ENCODE measurements around the gene DISC1. TPM values are rescaled to one million over a fixed set of nuclear protein-coding genes. Genes with fewer than 3 reads are reported as not detected.
A peak's percentile ranks its signal among the peaks of the same experiment; 100 is the strongest.
"Not testable (repeated sequence)": the region's sequence is repeated elsewhere in the genome, so short reads cannot be mapped to it uniquely, and the experiment has no call there.

DISC1 gene
- total RNA-seq, 1 donor from 2014 or later: 13.6 TPM

DNA sequence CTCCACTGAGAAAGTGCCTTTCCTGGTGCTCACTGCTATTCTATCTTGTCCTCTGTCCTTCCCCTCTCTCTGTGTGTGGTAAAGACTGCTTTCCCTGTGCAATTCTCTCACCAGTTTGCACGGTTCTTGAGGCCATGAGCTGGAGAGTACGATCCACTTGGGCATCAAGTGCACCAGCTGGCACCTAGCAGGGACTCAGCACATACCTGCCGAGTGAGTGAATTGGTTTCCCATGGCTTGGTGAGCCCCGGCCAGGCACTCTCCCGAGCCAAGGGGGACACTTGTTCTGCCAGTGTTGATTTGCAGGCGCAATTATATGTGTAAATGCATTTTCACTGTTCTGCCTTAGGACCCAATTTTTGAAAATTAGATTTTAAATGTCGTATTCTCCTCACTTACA, 313.5 kb downstream of the DISC1 start:
- DNase-seq: no peak
- Histone ChIP-seq H3K9me3 (no peaks in the 10 kb centered on the region), H3K27me3 (ENCODE audit: low read depth) (no peaks in the 10 kb centered on the region), H3K4me3 (no peak overlapping the region), H3K36me3 (no peaks in the 10 kb centered on the region), H3K4me1 (peaks cover 6% of the 10 kb centered on the region), H3K27ac (no peak overlapping the region)
- intact Hi-C loops (cut with DNase I): no loop called here
- TF ChIP-seq, protein P1, sequence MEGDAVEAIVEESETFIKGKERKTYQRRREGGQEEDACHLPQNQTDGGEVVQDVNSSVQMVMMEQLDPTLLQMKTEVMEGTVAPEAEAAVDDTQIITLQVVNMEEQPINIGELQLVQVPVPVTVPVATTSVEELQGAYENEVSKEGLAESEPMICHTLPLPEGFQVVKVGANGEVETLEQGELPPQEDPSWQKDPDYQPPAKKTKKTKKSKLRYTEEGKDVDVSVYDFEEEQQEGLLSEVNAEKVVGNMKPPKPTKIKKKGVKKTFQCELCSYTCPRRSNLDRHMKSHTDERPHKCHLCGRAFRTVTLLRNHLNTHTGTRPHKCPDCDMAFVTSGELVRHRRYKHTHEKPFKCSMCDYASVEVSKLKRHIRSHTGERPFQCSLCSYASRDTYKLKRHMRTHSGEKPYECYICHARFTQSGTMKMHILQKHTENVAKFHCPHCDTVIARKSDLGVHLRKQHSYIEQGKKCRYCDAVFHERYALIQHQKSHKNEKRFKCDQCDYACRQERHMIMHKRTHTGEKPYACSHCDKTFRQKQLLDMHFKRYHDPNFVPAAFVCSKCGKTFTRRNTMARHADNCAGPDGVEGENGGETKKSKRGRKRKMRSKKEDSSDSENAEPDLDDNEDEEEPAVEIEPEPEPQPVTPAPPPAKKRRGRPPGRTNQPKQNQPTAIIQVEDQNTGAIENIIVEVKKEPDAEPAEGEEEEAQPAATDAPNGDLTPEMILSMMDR (IDR thresholded peaks at IDR 0.05): no peak
- ATAC-seq: no peak

DNA sequence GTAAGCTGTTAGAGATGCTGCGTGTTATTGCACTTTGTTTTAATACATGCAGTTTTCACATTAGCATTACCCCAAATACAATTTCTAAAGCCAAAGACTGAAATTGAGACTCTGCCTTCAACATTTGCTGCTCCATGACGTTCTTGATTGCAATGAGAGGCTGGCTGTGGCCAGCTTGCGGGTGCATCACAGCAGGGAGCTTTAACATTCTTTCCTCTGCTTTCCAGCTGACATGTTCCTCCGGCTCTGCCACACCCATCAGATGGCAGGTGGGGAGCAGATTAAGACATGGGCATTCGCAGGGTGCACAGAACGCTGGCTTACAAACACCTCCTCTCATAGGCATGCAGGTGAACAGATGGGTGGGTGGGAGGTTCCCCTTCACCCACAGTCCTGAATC, 314.1 kb downstream of the DISC1 start:
- no peak for DNase-seq
- no peaks in the 10 kb centered on the region for H3K9me3 ChIP-seq
- H3K36me3 ChIP-seq: no peaks in the 10 kb centered on the region
- H3K27me3 ChIP-seq (ENCODE audit: low read depth): no peaks in the 10 kb centered on the region
- no peak overlapping the region for H3K4me3 ChIP-seq
- intact Hi-C loops (cut with DNase I): no loop called here
- no peak overlapping the region for H3K27ac ChIP-seq
- no peak for ATAC-seq
- TF ChIP-seq, protein P1 (IDR thresholded peaks at IDR 0.05): no peak
- H3K4me1 ChIP-seq: peaks cover 6% of the 10 kb centered on the region

DNA sequence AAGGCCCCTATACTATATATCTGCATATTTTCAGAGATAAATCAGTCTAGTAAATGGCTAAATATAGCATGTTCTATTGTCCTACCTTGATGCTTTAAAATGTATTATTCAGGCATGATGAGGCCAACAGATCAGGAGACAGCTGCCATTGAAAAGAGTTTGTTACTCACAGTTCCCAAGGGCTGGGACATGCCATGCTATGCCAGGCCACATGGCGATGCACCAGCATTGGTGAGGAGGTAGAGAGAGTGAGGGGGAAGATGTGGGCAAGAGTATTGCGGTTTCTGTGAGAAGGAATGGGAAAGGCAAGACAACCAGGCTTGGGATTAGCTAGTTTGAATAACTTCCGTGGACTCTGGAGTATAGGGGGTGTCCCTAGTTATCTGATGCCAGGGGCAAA, 316.5 kb downstream of the DISC1 start:
- Histone ChIP-seq H3K27me3 (ENCODE audit: low read depth) (no peaks in the 10 kb centered on the region), H3K4me1 (no peaks in the 10 kb centered on the region), H3K4me3 (no peak overlapping the region), H3K9me3 (no peaks in the 10 kb centered on the region), H3K36me3 (no peaks in the 10 kb centered on the region), H3K27ac (no peak overlapping the region)
- DNase-seq (no peak), ATAC-seq (no peak)
- TF ChIP-seq, protein P1 (IDR thresholded peaks at IDR 0.05): no peak
- intact Hi-C loops (cut with DNase I): no loop called here

DNA sequence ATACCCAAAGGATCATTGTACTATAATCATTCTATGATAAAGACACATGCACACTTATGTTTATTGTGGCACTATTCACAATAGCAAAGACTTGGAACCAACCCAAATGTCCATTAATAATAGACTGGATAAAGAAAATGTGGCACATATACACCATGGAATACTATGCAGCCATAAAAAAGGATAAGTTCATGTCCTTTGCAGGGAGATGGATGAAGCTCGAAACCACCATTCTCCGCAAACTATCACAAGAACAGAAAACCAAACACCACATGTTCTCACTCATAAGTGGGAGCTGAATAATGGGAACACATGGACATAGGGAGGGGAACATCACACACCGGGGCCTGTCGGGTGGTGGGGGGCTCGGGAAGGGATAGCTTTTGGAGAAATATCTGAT, 321.5 kb downstream of the DISC1 start:
- ATAC-seq; DNase-seq; intact Hi-C loops (cut with DNase I): not testable (repeated sequence)

DNA sequence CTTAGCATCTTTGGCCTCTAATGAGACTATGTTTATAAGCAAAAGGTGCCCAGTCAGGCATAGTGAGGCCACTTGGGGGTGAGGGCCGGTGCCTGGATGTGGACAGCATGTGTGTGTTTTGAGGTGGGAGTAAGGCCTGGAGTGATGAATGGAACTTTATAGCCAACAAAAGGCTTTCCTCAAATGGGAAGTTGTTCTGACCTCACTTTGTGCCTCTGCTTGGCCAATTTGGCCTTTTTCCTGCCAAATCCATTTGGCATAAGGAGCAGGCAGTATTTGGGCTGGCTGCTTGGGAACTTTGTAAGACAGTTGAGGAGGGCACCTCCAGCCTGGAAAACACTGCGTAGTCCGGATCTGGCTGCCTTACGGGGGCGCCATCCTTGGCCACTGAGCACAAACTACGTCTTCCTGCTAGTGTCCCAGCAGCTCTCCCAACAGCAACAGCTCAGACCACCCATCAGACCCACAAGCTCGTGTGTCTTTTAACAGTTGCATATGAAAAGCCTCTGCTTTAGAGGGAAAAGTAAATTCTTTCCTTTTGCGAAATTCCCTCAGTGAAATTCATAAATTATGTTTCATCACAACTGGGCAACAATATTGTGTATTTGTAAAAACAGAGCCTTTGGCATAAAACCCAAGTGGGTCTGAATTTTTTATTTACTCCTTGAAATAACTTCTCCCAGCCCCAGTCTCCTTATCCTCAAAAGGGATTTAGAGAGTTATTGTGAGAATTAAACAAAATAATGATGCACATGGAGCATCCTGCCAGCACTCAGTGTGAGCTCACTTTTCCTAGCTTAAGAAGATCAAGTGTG, 322.9 kb downstream of the DISC1 start:
- peak overlapping the region; percentile 24 for H3K27ac ChIP-seq
- no peaks in the 10 kb centered on the region for H3K27me3 ChIP-seq (ENCODE audit: low read depth)
- ATAC-seq (no peak), DNase-seq (no peak)
- no peaks in the 10 kb centered on the region for H3K9me3 ChIP-seq
- H3K4me1 ChIP-seq: no peaks in the 10 kb centered on the region
- H3K36me3 ChIP-seq: no peaks in the 10 kb centered on the region
- intact Hi-C loops (cut with DNase I): no loop called here
- TF ChIP-seq, protein P1 (IDR thresholded peaks at IDR 0.05): no peak
- no peak overlapping the region for H3K4me3 ChIP-seq

More for the DNA sequence above, 321.5 kb downstream of the DISC1 start:
- H3K27me3 ChIP-seq (ENCODE audit: low read depth); H3K4me1 ChIP-seq; H3K4me3 ChIP-seq; H3K9me3 ChIP-seq; H3K36me3 ChIP-seq; H3K27ac ChIP-seq: not testable (repeated sequence)

DNA sequence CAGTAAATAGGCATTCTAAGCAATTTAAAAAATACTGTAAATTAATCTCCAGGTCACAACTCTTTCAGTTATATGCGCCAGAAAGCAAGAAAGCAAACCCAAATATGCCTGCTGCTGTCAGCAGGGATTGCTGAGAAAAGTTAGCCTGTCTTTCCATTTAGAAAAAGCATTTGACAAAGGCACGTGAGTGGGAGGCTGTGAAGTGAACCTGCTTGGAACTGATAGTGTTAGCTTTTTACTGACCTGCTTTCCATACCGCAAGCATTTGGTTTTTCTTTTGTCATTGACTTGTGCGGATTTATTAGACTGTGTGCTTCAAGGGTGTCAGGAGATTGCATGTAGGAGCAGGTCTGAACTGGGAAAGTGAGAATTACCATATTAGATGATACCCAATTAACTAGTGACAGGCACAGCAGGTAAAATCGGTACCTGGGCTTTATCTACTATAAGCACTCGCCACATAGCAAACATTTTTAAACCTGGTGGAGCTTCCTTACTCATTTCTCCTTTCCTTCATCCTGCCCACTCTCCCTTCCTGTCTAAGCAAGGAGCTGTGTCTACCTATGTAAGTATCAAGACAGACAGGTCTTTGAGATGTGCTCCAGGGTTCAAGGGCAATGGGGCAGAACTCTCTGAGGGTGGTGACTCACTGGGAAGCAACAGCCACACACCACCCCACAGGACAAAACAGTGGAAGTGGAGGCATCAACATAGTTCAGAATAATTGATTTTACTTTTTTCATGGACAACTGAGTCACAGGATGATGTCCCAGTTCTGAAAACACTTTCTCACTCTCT, 323.9 kb downstream of the DISC1 start:
- no peak overlapping the region for H3K27ac ChIP-seq
- intact Hi-C loops (cut with DNase I): no loop called here
- no peaks in the 10 kb centered on the region for H3K27me3 ChIP-seq (ENCODE audit: low read depth)
- TF ChIP-seq, protein P1 (IDR thresholded peaks at IDR 0.05): no peak
- H3K4me3 ChIP-seq: no peak overlapping the region
- H3K9me3 ChIP-seq: no peaks in the 10 kb centered on the region
- no peaks in the 10 kb centered on the region for H3K36me3 ChIP-seq
- ATAC-seq (no peak), DNase-seq (no peak)
- no peaks in the 10 kb centered on the region for H3K4me1 ChIP-seq

Measured in lower lobe of right lung (tissue), 2 donors.